NCI-H1048 (cell line): Measurements from ENCODE around the gene EZH2.

ENCODE experiments used
- DNase-seq: peaks from one replicate; lab custom pipeline; 2025; lab: John Stamatoyannopoulos, UW

Gene EZH2

DNA sequence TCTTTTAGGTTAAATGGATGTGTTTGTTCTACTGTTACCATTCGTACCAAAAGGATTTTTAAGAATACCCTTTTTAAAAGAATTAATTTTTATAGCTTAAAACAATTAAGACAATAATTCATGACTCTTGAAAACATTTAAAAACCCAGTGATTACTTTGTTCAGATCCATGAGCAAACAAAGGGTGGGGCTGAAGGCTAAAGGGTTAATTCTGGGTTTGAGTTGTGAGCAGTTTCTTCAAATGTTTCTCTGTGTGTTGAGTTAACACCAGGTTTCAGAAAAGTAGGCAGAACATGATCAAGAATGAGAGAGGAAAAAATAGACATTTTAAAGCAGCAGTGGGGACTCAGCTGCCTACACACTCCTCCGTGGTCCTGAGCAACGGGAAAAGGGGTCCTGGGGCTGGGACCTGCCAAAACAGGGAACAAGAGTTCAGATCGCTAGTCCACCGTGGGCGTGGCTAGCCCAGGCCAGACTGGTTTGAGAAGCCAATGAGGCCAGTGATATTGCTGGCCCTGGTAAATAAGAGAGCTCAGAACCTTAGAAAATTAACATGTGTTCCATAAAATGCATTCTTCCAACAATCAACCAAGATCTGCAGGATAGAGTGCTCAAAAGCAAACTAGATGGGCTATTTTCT lies 14.9 kb upstream of the EZH2 start:
- DNase-seq, result no peak

- DNase-seq, result no peak
Observed at GRCh38 chr7:148894591-148894990, 10.5 kb upstream of the EZH2 start.

DNA sequence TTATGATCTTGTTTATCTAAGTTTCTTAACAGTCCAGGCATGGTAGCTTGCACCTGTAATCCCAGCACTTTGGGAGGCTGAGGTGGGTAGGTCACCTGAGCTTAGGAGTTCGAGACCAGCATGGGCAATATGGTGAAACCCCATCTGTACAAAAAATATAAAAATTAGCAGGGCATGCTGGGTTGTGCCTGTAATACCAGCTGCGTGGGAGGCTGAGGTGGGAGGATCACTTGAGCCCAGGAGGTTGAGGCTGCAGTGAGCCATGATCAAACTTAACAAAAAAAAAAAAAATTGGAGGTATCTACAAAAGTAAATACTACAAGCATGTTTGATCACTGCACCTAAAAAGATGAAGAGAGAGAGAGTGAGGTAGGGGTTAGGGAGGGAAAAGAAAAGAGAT lies 9.0 kb upstream of the EZH2 start:
- DNase-seq, result no peak

DNA sequence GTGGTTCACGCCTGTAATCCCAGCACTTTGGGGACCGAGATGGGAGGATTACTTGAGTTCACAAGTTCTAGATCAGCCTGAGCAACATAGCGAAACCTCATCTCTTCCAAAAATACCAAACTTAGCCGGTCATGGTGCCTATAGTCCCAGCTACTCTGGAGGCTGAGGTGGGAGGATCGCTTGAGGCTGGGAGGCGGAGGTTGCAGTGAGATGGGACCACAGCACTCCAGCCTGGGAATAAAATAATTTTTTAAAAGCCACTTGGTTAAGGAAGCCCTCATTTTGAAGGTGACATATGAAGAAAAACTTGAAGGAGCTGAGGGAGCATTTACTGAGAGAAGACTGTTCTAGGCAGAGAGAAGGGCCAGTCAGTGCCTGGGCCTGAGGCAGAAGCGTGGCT lies 4.2 kb upstream of the EZH2 start:
- DNase-seq, result no peak

DNA sequence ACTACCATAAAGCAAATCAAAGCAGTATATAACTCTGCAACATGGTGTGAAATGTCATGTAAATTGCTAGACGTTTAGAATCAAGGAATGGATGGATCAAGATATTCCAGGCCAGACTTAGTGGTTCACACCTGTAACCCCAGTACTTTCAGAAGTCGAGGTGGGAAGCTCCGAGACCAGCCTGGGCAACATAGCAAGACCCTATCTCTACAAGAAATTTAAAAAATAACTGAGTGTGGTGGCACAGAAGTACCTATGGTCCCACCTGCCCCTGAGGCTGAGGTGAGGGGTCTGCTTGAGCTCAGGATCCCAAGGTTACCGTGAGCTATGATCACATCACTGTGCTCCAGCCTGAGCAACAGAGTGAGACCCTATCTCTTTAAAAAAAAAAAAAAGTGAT lies 2.8 kb upstream of the EZH2 start:
- DNase-seq, result no peak

GRCh38 chr7:148884299-148885022 lies 370 bp upstream of the EZH2 start:
- DNase-seq, result peak; percentile 82

- DNase-seq, result no peak
Observed at GRCh38 chr7:148883266-148884048, 634 bp downstream of the EZH2 start.

DNA sequence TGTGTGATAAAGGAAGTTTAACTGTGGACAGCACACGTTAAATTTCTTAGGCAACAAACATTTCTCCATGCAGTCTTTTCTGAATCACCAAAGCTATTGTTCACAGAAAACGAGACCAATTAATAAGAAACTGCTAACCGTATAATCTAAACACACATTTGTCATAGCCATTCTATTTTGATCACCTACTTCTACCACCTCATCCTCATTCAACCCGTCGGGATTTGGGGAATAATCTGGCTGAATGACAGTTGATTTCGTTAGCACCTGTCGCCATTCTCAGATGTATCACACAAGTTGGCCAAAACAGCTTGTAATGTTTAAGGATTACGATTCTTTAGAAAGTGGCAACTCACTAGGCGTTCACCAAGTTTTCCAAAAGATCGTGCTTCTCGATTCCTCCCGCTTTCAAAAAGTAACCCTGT lies 1.2 kb downstream of the EZH2 start:
- no peak for DNase-seq

- DNase-seq, result no peak
Observed at GRCh38 chr7:148882192-148882591, 1.9 kb downstream of the EZH2 start.

DNA sequence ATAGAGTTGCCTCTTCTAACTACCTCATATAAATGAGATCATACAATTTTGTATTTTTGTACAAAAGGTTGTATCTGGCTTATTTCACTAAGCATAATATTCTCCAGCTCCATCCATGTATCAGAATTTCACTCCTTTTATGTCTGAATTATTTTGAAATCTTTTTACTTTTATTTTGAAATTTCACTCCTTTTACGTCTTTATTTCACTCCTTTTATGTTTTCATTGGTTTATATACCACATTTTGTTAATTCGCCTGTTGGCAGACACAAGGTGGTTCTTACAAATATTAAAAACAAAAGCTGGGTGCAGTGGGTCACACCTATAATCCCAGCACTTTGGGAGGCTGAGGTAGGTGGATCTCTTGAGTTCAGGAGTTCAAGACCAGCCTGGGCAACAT lies 5.8 kb downstream of the EZH2 start:
- no peak for DNase-seq

GRCh38 chr7:148877517-148877916 lies 6.6 kb downstream of the EZH2 start:
- DNase-seq, result no peak

DNA sequence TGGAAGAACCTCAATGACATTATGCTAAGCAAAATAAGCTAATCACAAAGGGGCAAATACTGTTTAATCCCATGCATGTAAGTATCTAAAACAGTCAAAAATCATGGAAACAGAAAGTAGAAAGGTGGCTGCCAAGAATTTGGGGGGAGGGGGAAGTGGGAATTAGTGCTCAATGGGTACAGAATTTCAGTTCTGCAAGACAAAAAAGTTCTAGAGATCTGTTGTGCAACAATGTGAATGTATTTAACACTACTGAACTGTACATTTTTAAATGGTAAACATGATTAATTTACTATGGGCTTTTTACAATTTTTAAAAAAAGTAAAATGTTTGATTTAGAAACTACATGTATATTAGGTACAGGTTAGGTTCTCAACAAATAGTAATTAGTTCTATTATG lies 11.9 kb downstream of the EZH2 start:
- no peak for DNase-seq

GRCh38 chr7:148871551-148871950 lies 12.5 kb downstream of the EZH2 start:
- no peak for DNase-seq

DNA sequence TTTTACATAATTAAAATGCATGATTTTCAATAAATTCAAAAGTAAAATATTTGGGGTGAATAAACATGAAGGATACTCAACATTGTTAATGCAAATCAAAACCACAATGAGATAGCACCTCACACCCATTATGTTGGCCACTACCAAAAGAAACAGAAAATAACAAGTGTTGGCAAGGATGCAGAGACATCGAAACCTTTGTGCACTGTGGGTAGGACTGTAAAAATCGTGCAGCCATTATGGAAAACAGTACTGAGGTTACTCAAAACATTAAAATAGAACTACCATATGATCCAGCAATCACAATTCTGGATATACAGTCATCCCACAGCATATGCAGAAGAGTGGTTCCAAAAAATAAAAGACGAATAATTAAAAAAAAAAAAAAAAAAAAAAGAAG lies 13.1 kb downstream of the EZH2 start:
- no peak for DNase-seq

DNA sequence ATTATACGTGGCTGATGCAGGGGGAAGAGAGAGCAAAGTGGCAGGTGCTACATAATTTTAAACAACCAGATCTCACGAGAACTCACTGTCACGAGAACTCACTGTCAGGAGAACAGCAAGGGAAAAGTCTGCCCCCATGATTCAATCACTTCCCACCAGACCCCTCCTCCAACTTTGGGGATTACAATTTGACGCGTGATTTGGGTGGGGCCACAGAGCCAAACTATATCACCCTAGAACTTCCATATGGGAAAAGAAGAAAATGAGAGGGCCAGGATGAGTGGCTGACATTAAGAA lies 15.8 kb downstream of the EZH2 start:
- DNase-seq, result no peak

- DNase-seq, result no peak
Observed at GRCh38 chr7:148867596-148868377, 16.3 kb downstream of the EZH2 start.

- no peak for DNase-seq
Observed at GRCh38 chr7:148866362-148866761, 17.7 kb downstream of the EZH2 start.

DNA sequence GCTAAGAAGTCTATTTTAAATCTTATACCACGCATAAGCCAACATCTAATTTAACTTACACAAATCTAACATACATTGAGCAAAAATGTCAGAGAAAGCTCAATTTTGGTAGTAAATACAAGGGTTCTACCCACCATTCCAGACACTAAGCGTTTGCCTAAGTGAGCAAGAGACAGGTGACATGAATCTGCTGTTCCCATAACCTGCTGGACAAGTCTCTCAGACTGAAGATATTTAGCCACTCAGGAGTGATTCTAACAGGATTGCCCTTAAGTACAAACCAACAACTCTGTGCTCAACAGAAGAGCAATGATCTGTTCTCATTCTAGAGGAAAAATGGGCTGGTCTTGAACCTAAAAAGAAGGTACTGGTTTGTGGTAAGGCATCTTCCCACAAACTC lies 18.8 kb downstream of the EZH2 start:
- DNase-seq, result no peak

DNA sequence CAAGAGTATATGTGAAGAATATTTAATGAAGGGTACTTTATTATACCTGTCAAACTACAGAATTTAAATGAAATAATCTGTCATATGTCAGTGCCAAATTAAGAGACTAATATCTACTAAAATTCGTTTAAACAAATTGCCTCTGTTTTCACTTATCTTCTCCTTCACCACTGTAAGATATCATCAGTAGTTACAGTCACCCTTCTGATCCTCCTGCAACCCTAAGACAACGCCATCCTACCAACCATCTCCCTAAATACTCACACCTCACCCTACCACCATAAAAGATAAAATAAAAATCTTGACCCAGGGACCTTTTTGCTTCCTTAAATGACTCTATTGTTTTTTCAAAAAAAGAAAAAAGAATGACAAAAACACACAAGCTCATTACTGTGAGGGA lies 20.8 kb downstream of the EZH2 start:
- no peak for DNase-seq

DNA sequence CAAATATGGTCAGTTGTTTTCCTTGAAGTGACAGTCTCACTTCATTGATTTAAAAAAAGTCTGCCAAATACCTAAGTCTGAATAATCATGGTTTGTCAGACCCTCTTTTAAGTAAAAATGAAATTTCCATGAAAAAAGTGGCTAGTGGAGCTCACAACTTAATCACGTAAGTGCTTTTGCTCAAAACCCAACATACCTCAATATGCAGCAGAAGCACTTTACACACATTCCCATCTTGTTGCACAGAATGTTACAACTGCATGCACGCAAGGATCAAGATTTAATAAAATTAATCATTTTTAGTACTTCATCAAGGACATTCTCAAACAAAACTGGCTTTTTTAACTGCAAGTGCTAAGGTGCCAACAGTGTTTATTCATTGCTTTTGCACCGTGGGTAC lies 21.6 kb downstream of the EZH2 start:
- DNase-seq, result no peak

DNA sequence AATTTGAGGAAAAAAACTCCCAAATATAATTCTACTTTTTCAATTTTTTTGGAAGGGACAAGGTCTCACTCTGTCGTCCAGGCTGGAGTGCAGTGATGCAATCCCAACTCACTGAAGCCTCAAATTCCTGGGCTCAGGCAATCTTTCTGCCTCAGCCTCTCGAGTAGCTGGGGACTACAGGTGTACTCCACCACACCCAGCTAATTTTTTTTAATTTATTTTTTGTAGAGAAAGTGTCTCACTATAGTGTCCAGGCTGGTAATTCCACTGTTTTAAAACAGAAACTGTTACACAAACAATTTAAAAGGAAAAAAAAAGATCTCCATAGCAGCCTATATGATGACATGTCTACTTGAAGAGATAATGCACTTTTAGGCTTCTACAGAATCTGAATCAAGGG lies 25.6 kb downstream of the EZH2 start:
- no peak for DNase-seq

- no peak for DNase-seq
Observed at GRCh38 chr7:148856891-148857290, 27.2 kb downstream of the EZH2 start.

- no peak for DNase-seq
Observed at GRCh38 chr7:148856578-148856881, 27.6 kb downstream of the EZH2 start.
